Stimulated activated CD4-positive, alpha-beta T cell treated with anti-CD3 and anti-CD28 coated beads, Interleukin-4, amount 100 ng/mL, for 24 hours (primary cell): ENCODE measurements around the gene XPNPEP1.

Source experiments
- DNase-seq: peaks from one replicate; pipeline ENCODE4 v3.0.0-alpha.2; 2020

XPNPEP1 gene

DNA sequence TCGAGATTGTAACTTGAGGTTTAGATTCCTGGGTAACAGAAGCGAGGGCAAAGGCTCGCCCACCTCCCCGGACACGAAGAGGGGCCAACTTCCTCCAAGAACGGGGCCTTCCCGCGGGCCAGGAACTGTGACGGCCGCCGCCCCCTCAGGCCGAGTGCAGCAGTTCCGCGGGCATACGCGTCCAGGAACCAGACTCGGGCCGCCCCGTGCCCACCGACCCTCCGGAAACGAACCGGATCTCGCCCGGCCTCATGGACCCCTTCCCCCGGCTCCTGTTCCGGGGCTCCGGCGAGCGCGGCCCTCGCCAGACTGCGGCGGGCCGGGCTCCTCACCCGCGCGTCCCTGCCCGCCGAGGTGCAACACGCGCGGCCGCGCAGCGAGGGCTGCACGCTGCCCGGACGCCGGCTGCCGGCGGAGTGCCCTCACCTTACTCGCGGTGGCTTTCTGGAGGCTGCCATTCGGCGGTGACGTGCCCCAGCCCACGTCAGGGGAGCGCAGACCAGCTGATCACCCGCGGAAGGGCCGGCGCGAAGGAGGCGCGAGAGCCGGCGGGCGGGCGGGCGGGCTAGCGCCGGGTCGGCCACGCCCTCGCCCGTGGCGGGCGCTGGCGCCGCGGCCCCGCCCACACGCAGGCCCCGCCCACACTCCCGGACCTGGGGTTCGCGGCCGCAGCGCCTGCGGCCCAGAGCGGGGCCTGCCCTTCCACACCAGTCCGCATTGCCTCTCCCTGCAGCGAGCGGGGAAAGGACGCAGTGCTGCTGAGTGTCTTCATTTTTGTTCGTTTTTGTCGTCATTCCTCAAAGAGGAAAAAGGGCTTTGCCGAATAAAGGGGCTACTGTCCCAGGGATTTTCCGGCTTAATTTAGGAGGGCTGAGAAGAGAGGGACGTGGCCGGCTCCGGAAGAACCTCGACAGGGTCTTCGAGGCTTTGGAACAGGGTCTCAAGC, at the start of gene XPNPEP1:
Gene XPNPEP1, minus strand, starts transcription at position 536 of the 946 bp plus-strand sequence. Its CDS starts 78 bp downstream, at position 458.
- DNase-seq = peak; percentile 82

DNA sequence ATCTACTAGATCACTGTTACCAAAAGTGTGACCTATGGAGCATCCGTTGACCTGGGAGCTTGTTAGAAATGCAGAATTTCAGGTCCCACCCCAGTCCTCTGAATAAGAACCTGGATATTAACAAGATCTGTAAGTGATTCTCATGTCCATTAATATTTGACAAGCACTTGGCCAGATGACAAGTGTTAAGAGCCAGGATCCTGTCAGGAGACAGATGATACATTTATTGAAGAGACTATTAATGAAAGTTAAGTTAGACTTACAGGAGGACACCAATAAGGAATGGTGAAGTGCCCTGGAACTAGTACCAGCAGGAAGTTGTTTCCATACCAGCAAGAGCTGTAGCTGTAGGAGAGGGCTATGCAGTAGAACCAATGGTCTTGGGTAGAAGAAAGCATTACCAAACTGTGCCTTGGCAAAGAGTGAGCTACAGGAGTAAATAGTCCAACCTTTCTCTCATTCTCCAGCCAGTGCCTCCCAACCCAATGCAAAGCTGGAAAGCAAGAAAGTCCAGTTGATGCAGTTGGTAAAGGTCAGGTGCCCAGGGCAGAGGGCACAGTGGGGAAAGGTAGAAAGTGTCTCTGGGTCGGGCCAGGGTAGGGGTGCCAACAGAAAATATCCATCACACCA, 49.2 kb upstream of the XPNPEP1 start:
- no peak for DNase-seq

DNA sequence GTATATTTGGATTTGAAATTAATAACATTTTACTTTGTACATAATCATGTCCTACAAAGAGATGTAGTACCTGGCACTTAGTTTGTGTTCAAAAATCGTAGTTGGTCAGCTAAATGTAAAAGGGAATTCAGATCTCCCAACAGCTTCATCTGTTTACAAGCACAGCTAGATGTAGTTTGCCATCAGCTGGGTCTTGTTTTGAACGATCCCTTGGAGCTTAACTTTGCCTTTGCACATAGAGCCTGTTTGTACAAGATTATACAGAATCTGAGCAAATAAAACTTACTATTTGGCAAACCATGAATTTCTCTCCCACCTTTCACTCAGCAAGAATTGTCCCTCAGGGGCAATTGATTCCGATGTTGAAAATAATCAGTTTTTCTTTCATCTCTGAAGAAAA, 48.3 kb upstream of the XPNPEP1 start:
- no peak for DNase-seq

DNA sequence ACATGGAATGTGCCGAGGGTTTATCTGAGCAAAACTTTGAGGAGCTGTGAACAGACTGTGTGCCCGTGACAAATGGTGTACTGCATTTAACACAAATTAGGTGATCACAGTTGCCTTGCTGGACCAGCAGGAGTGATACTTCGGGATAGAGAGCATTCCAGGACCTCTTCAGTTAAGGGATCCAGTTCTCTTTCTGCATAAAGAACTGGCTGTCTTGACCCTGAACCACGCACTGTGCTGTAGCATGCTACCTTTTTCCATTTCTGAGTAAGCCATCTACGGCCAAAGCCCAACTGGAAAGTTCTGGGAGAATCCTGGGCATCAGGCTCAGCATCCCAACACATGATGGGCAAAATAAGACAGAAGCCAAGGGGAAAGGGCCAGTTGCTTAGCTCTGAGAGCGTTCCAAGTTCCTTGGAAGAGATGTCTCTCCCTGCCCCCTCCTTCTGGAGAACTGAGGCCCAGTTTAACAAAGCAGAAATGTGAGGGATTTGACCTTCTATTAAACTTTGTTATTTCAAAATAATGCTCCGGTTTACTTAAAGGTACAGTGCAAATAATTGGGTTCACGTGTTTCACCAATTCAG, 46.5 kb upstream of the XPNPEP1 start:
- no peak for DNase-seq

- no peak for DNase-seq
These were observed 45.8 kb upstream of the XPNPEP1 start for GRCh38 chr10:109968953-109969759.

DNA sequence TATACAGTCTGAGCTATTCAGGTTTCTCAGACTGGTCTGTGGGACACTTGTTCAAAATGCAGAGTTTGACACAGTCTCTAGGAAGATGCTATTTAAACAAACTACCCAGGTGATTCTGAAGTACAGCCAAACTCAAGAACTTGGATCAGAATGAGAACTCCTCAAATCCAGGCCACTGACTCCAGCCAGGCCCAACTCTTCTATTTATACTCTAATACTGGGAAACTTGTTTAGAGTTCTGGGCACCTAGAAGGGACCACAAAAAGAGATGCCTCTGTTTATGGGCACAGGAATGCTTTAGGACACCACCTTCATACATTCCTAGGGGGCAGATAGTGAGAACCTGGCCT, 44.4 kb upstream of the XPNPEP1 start:
- DNase-seq = no peak

- DNase-seq = no peak
These were observed 43.8 kb upstream of the XPNPEP1 start for GRCh38 chr10:109966961-109967738.

DNA sequence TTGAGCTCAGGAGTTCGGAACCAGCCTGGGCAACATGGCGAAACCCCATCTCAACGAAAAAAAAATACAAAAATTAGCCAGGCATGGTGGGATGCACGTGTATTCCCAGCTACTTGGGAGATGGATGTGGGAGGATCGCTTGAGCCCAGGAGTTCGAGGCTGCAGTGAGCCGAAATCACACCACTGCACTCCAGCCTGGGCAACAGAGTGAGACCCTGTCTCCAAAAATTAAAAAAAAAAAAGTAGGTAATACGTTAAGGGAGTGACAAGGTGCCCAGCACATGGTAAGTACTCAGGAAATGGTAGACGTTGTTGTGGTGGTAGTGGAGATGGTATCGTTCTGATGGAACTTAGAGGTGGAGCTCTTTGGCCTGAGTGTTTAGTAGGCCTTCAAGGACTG, 41.0 kb upstream of the XPNPEP1 start:
- no peak for DNase-seq

DNA sequence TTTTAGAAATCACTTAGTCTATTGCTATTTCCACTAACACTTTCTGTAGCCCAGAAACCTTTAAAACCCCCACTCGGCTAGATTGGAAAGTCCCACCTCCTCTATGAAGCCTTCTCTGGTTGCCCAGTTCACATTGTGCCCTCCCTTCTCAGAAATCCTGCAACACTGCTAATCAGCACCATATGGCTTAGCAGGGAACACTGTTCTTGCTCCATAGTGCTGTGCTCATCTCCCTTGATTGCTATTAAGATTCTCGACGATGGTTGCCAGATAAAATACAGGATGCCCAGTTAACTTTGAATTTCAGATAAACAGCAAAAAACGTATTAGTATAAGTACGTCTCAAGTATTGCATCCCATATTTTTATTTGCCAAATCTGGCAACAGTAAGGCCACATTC, 40.1 kb upstream of the XPNPEP1 start:
- DNase-seq = no peak

DNA sequence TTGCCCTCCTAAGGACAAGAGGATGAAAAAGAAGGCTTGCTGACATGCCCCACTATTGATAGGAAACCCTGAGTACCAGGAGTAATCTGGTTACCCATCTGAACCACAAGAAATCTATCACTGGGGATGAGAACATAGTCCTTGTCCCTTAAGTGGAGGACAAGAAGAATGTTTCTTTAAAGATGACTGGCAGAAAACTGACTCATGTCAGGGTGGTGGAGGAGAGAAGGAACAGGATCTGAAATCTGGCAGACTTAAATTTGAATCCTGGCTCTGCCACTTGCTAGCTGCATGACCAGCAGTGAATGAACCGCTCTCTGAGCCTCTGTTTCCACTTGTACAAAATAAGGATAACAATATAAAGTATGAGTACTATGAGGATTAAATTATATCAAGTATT, 38.9 kb upstream of the XPNPEP1 start:
- no peak for DNase-seq

- no peak for DNase-seq
These were observed 38.1 kb upstream of the XPNPEP1 start for GRCh38 chr10:109961174-109962001.

GRCh38 chr10:109960682-109961081, 37.4 kb upstream of the XPNPEP1 start:
- no peak for DNase-seq

- no peak for DNase-seq
These were observed 36.2 kb upstream of the XPNPEP1 start for GRCh38 chr10:109959259-109960145.

DNA sequence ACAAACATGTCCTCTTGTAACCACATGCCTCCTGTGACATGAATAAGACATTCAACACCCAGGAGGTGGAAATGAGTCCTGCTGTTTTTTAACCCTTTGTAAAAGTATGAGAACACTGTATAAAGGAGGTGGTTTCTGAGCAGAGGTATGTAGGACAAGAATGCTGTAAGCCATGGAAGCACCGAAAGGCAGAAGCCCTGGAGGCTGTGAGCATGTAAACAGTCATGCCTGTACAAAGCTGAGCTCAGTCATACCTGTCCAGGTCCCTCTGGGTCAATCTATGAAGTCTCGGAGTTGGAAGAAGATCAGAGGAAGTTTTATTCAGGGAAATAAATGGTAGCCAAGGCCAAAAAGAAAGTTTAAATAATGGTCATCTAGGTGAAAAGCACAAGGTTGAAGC, 34.7 kb upstream of the XPNPEP1 start:
- DNase-seq = no peak

DNA sequence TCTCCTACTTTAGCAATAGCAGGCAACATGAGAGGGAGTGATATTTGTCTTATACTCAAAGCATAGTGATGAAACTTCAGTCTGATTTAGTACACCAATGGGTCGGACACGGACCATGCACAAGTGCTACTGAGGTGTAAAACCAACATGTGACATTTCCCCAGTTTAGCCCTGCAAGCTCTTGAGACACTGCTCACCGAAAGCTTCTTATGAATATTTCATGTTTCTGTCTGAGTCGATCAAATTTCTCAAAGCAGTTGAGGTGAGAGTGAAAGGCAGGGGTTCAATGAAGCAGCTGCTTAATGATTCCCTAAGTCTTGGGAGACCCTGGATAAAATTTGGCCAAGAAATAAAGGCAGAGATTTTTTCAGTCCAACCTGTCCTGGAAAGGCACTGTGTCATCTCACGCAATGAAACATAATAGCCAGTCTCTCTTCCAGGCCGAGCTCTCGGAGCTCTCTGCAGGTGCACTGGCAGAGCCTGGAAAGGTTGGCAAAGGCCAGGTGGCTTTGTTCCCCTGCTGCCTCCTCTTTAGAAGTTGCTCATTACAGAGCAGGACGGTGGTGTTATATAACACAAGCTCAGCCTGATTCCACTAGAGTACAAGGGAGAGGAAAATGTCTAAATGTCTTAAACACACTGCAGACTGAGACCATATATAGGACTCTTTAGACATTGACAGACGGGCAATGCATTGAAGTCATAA, 33.9 kb upstream of the XPNPEP1 start:
- DNase-seq = no peak

- peak; percentile 32 for DNase-seq
These were observed 33.3 kb upstream of the XPNPEP1 start for GRCh38 chr10:109956454-109957091.

DNA sequence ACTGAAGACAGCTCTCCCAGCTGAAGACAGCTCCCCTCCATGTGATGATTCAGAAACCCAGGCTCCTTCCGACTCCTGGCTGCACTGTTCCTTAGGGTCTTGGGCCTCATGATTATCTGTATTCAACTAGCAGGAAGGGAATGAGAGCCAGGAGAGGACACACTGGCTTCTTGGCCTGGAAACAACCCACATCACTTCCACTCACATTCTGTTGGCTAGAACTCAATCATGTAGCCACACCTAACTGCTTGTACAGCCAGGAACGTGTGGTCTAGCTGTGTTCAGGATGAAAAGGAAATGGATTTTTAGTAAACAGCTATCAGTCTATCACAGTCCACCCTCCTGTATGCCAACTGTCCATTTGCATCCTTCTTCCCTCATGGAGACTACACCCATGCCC, 30.5 kb upstream of the XPNPEP1 start:
- DNase-seq = no peak

DNA sequence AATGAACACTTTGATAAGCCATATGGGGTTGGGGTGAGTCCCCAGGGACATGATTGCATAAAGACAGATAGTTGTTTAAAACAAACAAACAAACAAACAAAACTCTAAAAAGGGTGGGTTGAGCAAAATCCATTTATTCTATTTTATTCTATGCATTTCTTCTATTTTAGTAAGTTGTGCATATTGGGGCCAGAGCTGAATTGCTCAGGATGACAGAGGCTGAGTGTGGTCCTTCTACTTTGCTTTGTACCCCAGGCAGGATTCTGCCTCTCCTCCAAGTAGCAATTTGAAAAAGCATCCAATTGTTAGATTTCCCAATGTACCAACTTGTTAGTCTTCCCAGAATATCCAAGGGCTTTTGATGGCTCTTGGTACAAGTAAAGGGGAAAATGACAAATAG, 29.2 kb upstream of the XPNPEP1 start:
- no peak for DNase-seq
